H1 (cell line): Measurements from ENCODE around the gene APOL2. TPM values are rescaled to one million over a fixed set of nuclear protein-coding genes. Genes with fewer than 3 reads are reported as not detected.
A peak's percentile ranks its signal among the peaks of the same experiment; 100 is the strongest.

ENCODE experiments used
- CTCF ChIA-PET: fragments of 300-600 bp; sonication (Branson Sonifier 250); formaldehyde crosslinking; loops from one replicate; lab custom pipeline; 2021; ENCODE audit not compliant: partially characterized antibody; lab: Charles Lee
- POLR2A ChIA-PET: fragments of 300-600 bp; sonication (Branson Sonifier 250); formaldehyde crosslinking; loops from one replicate; lab custom pipeline; 2021; ENCODE audit warnings: inconsistent platforms; ENCODE audit not compliant: partially characterized antibody; lab: Charles Lee
- DNase-seq, 2 experiments: peaks; one replicate each; pipeline versions ENCODE4 v3.0.0 to v3.0.0-alpha.2; 2010 to 2022; ENCODE audit warnings: low spot score in 2 of 2, low read depth in 1 of 2, mixed read lengths in 1 of 2
- FAIRE-seq: peaks from 2 replicates; lab custom pipeline; 2011; peaks lifted over from hg19 to GRCh38; lab: Jason Lieb, UNC
- H2AFZ ChIP-seq: 2 replicates; pipeline ENCODE4 v1.8.1; 2012; ENCODE audit warnings: low read length, inconsistent platforms
- H2AK5ac ChIP-seq: 2 replicates; pipeline ENCODE4 v1.6.1; 2013; ENCODE audit warnings: low read depth, low read length
- H2BK120ac ChIP-seq: replicated peaks from 2 replicates; pipeline ENCODE3; 2013; ENCODE audit warnings: low read depth, low read length, inconsistent platforms
- H2BK12ac ChIP-seq: 2 replicates; pipeline ENCODE4 v1.6.1; 2013; ENCODE audit warnings: low read depth, low read length
- H2BK15ac ChIP-seq: 2 replicates; pipeline ENCODE4 v1.6.1; 2013; ENCODE audit warnings: low read length
- H2BK20ac ChIP-seq: 2 replicates; pipeline ENCODE4 v1.6.1; 2013; ENCODE audit warnings: low read length
- H2BK5ac ChIP-seq: 2 replicates; pipeline ENCODE4 v1.6.1; 2013; ENCODE audit warnings: low read depth, low read length
- H3K14ac ChIP-seq: 2 replicates; pipeline ENCODE4 v1.6.1; 2013; ENCODE audit warnings: inconsistent platforms; ENCODE audit not compliant: insufficient read length
- H3K18ac ChIP-seq: 2 replicates; pipeline ENCODE4 v1.6.1; 2013; ENCODE audit warnings: low read length; ENCODE audit errors: extremely low read depth
- H3K23ac ChIP-seq: 2 replicates; pipeline ENCODE4 v1.6.1; 2013; ENCODE audit warnings: inconsistent platforms; ENCODE audit not compliant: insufficient read length
- H3K23me2 ChIP-seq: 2 replicates; pipeline ENCODE4 v1.6.1; 2013; ENCODE audit warnings: low read depth, low read length
- H3K27ac ChIP-seq: 2 replicates; pipeline ENCODE4 v1.6.1; 2011; ENCODE audit warnings: low read depth, low read length, inconsistent platforms
- H3K27me3 ChIP-seq, 4 experiments: replicated peaks in 1 of 4; 1 replicate in 1 of 4; 2 replicates in 3 of 4; pipeline versions ENCODE4 v1.6.1 to v1.8.1; 2011 to 2013; ENCODE audit warnings: low read length in 3 of 4, mild to moderate bottlenecking in 3 of 4, inconsistent platforms in 2 of 4, mixed read lengths in 2 of 4, moderate library complexity in 1 of 4; ENCODE audit not compliant: control insufficient read depth in 3 of 4, insufficient read depth in 3 of 4; ENCODE audit errors: extremely low read depth in 1 of 4
- H3K36me3 ChIP-seq, 4 experiments: 2 replicates each; pipeline versions ENCODE4 v1.6.1 to v1.8.1; 2011 to 2013; ENCODE audit warnings: mild to moderate bottlenecking in 4 of 4, low read length in 3 of 4, moderate library complexity in 2 of 4, control low read depth in 1 of 4, inconsistent platforms in 1 of 4; ENCODE audit not compliant: insufficient read depth in 4 of 4, control insufficient read depth in 2 of 4
- H3K4ac ChIP-seq: replicated peaks from 2 replicates; pipeline ENCODE3; 2013; ENCODE audit warnings: low read length, low read depth, mixed read lengths, inconsistent platforms; ENCODE audit not compliant: insufficient read length
- H3K4me1 ChIP-seq, 4 experiments: replicated peaks in 1 of 4; 1 replicate in 1 of 4; 2 replicates in 3 of 4; pipeline versions ENCODE4 v1.6.1 to v1.8.1; 2011 to 2013; ENCODE audit warnings: low read length in 3 of 4, inconsistent platforms in 2 of 4, mixed read lengths in 1 of 4; ENCODE audit not compliant: insufficient read depth in 4 of 4, control insufficient read depth in 3 of 4
- H3K4me2 ChIP-seq, 2 experiments: 2 replicates each; pipeline versions ENCODE4 v1.6.1 to v1.8.1; 2011 to 2013; ENCODE audit warnings: low read depth in 2 of 2, low read length in 2 of 2, control low read depth in 1 of 2, inconsistent platforms in 1 of 2, mild to moderate bottlenecking in 1 of 2; ENCODE audit not compliant: insufficient read depth in 1 of 2
- H3K4me3 ChIP-seq, 4 experiments: fragments of 200-600, 300-600 bp in 1 of 4; sonication (generic), shearing (Covaris generic), sonication (Bioruptor Twin) in 1 of 4; 2 replicates each; pipeline versions ENCODE4 v1.5.1 to v1.8.1; 2011 to 2016; ENCODE audit warnings: low read length in 4 of 4, low read depth in 3 of 4, control low read depth in 2 of 4, inconsistent platforms in 2 of 4, mild to moderate bottlenecking in 2 of 4, mixed read lengths in 1 of 4, moderate library complexity in 1 of 4; ENCODE audit not compliant: insufficient read depth in 2 of 4; ENCODE audit errors: extremely low read depth in 1 of 4
- H3K56ac ChIP-seq: replicated peaks from 2 replicates; pipeline ENCODE3; 2013; ENCODE audit warnings: low read depth, mild to moderate bottlenecking, mixed read lengths, low read length, inconsistent platforms; ENCODE audit not compliant: insufficient read length
- H3K79me1 ChIP-seq: 2 replicates; pipeline ENCODE4 v1.6.1; 2013; ENCODE audit warnings: low read depth, low read length, control low read depth
- H3K79me2 ChIP-seq, 2 experiments: 2 replicates each; pipeline versions ENCODE4 v1.6.1 to v1.8.1; 2012 to 2013; ENCODE audit warnings: low read length in 2 of 2, mild to moderate bottlenecking in 2 of 2, inconsistent platforms in 1 of 2; ENCODE audit not compliant: insufficient read depth in 2 of 2, control insufficient read depth in 1 of 2
- H3K9ac ChIP-seq, 4 experiments: replicated peaks in 1 of 4; 1 replicate in 1 of 4; 2 replicates in 3 of 4; pipeline versions ENCODE4 v1.6.1 to v1.8.1; 2011 to 2013; ENCODE audit warnings: low read depth in 3 of 4, low read length in 3 of 4, control low read depth in 2 of 4, mild to moderate bottlenecking in 2 of 4, moderate library complexity in 2 of 4, inconsistent platforms in 1 of 4; ENCODE audit errors: extremely low read depth in 1 of 4
- H3K9me3 ChIP-seq, 2 experiments: 2 replicates each; pipeline versions ENCODE4 v1.6.1 to v1.8.1; 2012 to 2013; ENCODE audit warnings: mild to moderate bottlenecking in 2 of 2, moderate library complexity in 2 of 2, control low read depth in 1 of 2, inconsistent platforms in 1 of 2, low read depth in 1 of 2, low read length in 1 of 2, mixed read lengths in 1 of 2; ENCODE audit not compliant: insufficient read depth in 2 of 2
- H4K20me1 ChIP-seq, 2 experiments: replicated peaks in 1 of 2; 2 replicates each; pipeline versions ENCODE3 to v1.8.1; 2011 to 2013; ENCODE audit warnings: inconsistent platforms in 2 of 2, low read length in 2 of 2, mild to moderate bottlenecking in 1 of 2; ENCODE audit not compliant: insufficient read depth in 2 of 2, control insufficient read depth in 1 of 2
- H4K5ac ChIP-seq: 2 replicates; pipeline ENCODE4 v1.6.1; 2013; ENCODE audit warnings: low read length, low read depth, mixed read lengths, inconsistent platforms; ENCODE audit not compliant: insufficient read length
- H4K8ac ChIP-seq: 2 replicates; pipeline ENCODE4 v1.8.0; 2013; ENCODE audit warnings: mild to moderate bottlenecking, moderate library complexity, low read length, inconsistent platforms; ENCODE audit not compliant: insufficient read depth; ENCODE audit errors: extremely low read depth
- H4K91ac ChIP-seq: replicated peaks from 2 replicates; pipeline ENCODE3; 2013; ENCODE audit warnings: low read length, mixed read lengths, inconsistent platforms; ENCODE audit not compliant: insufficient read length
- CHD2 ChIP-seq: IDR thresholded peaks from 2 replicates; pipeline ENCODE4 v1.6.1; 2012; ENCODE audit warnings: low read length, improper control_type of control experiment
- EGR1 ChIP-seq: IDR thresholded peaks from 2 replicates; pipeline ENCODE4 v1.6.1; 2011; ENCODE audit warnings: low read depth, low read length, borderline replicate concordance
- JUND ChIP-seq: IDR thresholded peaks from 2 replicates; pipeline ENCODE4 v1.6.1; 2011; ENCODE audit warnings: mild to moderate bottlenecking, improper control_type of control experiment, low read length
- KDM1A ChIP-seq: fragments of 200-600, 300-600 bp; sonication (generic); IDR thresholded peaks from 2 replicates; pipeline ENCODE4 v1.7.1; 2016; ENCODE audit warnings: mild to moderate bottlenecking, low read length, borderline replicate concordance
- RBBP5 ChIP-seq: IDR thresholded peaks from 2 replicates; pipeline ENCODE4 v1.7.1; 2012; ENCODE audit warnings: low read depth, mild to moderate bottlenecking, inconsistent platforms, low read length, moderate library complexity, borderline replicate concordance
- SAP30 ChIP-seq: fragments of 300-600 bp; sonication (generic); IDR thresholded peaks from 2 replicates; pipeline ENCODE4 v1.7.1; 2012; ENCODE audit warnings: low read length, moderate library complexity, mild to moderate bottlenecking, inconsistent platforms; ENCODE audit not compliant: insufficient read depth, insufficient replicate concordance
- SIX5 ChIP-seq: IDR thresholded peaks from 2 replicates; pipeline ENCODE4 v1.6.1; 2011; ENCODE audit warnings: mild to moderate bottlenecking, low read depth, low read length
- SRF ChIP-seq: IDR thresholded peaks from 2 replicates; pipeline ENCODE4 v1.6.1; 2011; ENCODE audit warnings: mild to moderate bottlenecking, low read depth, low read length, moderate library complexity
- TEAD4 ChIP-seq: IDR thresholded peaks from 2 replicates; pipeline ENCODE4 v1.6.1; 2012; ENCODE audit warnings: low read depth, low read length, inconsistent platforms, mixed read lengths
- WGBS, 2 experiments: shearing (Covaris generic) in 1 of 2; methylation state at CpG; one replicate each; pipeline versions ENCODE4 v1.1.6 to v1.1.7; 2013 to 2015; ENCODE audit warnings: low lambda C conversion rate in 2 of 2, mixed read lengths in 2 of 2, inconsistent platforms in 1 of 2, low coverage in 1 of 2, missing lambda C conversion rate in 1 of 2; ENCODE audit not compliant: insufficient replicate concordance in 2 of 2, insufficient coverage in 1 of 2, insufficient read length in 1 of 2; ENCODE audit errors: extremely low coverage in 1 of 2, missing lambda C conversion rate in 1 of 2; 5-methylcytosine and 5-hydroxymethylcytosine counted together
- polyA plus RNA-seq, 7 experiments: library from polyadenylated mRNA; depleted of rRNA in 3 of 7; stranded (reverse) in 5 of 7; unstranded in 2 of 7; fragments of >200 nt in 5 of 7; fragments of 200-250 nt in 2 of 7; gene quantifications; 1 replicate in 5 of 7; 2 replicates in 1 of 7; 4 replicates in 1 of 7; pipeline versions ENCODE4 v1.2.1 to v1.2.3, GENCODE V29; 2011 to 2013; ENCODE audit warnings: missing spikeins in 2 of 7, mixed read lengths in 2 of 7
- total RNA-seq: library from RNA; stranded (reverse); fragmentation: NEBNext Ultra II Directional; extraction: Animal tissue kit (Norgen Biotek cat#: 25700); gene quantifications from 2 replicates; pipeline ENCODE4 v1.2.1, GENCODE V29; 2021

The APOL2 gene
- total and polyA plus RNA-seq, 2 of the 8 experiments (the other 6 are each of a cell fraction or from before 2014, with no cell fraction given), result 8.1 to 11.0 TPM

GRCh38 chr22:36274531-36274930, 35.2 kb upstream of the APOL2 start:
- CTCF ChIA-PET, result interaction anchor here (1.0 to 2.4 kb wide), 7 partner anchors 10 to 209 kb away, joined by 3 to 6 read pairs (median 4); no protein-coding TSS in a partner anchor
- Histone ChIP-seq H3K27me3 (no peaks in the 10 kb centered on the region), H3K14ac (no peak overlapping the region), H3K56ac (no peak overlapping the region), H3K79me1 (no peaks in the 10 kb centered on the region), H3K9ac (no peak overlapping the region), H3K4ac (no peak overlapping the region), H3K27ac (no peak overlapping the region), H3K4me3 (no peak overlapping the region), H2AK5ac (no peak overlapping the region), H2BK20ac (no peak overlapping the region), H3K4me1 (no peaks in the 10 kb centered on the region; a peak in 3 of 7 replicates), H4K91ac (no peak overlapping the region), H3K18ac (no peak overlapping the region), H3K79me2 (no peaks in the 10 kb centered on the region), H3K4me2 (no peak overlapping the region), H3K23ac (no peak overlapping the region), H4K8ac (no peak overlapping the region), H2BK120ac (no peak overlapping the region), H2BK12ac (no peak overlapping the region), H3K9me3 (no peaks in the 10 kb centered on the region), H2AFZ (no peak overlapping the region), H4K5ac (no peak overlapping the region), H3K36me3 (no peaks in the 10 kb centered on the region), H3K23me2 (0 out of 2 replicates have a peak, but pooled peaks cover 1% of the 10 kb centered on the region), H2BK5ac (no peak overlapping the region), H4K20me1 (no peaks in the 10 kb centered on the region), H2BK15ac (peak overlapping the region; percentile 50; the same call in 1 of the 2 replicates)
- TF ChIP-seq JUND (no peak), KDM1A (no peak), SRF (no peak), CHD2 (no peak), SAP30 (no peak), SIX5 (no peak), EGR1 (no peak), RBBP5 (no peak), TEAD4 (no peak)
- POLR2A ChIA-PET, result no interaction called here
- FAIRE-seq (no peak), DNase-seq (no peak)
- 72% methylated on average over 5 of the region's 5 CpGs; no CpG with 5 or more reads in 1 of the 2 experiments for WGBS, 2 experiments
